Measurements from ENCODE around the gene PTPRM.

Gene PTPRM

GRCh38 chr18:8231316-8231715 is 664.2 kb downstream of the PTPRM start:
- no peak for DNase-seq (ENCODE audit: low read depth in 3 of 3)

GRCh38 chr18:8232791-8233190 is 665.7 kb downstream of the PTPRM start:
- DNase-seq (ENCODE audit: low read depth in 3 of 3) = no peak

GRCh38 chr18:8235894-8236293 is 668.8 kb downstream of the PTPRM start:
- DNase-seq (ENCODE audit: low read depth in 3 of 3) = no peak

- DNase-seq (ENCODE audit: low read depth in 3 of 3) = no peak
Measured at GRCh38 chr18:8238507-8238906, 671.4 kb downstream of the PTPRM start.

- DNase-seq (ENCODE audit: low read depth in 3 of 3) = no peak
Measured at GRCh38 chr18:8241731-8242130, 674.6 kb downstream of the PTPRM start.

GRCh38 chr18:8242151-8242696 is 675.1 kb downstream of the PTPRM start:
- no peak for DNase-seq (ENCODE audit: low read depth in 3 of 3)

GRCh38 chr18:8247700-8248099 is 680.6 kb downstream of the PTPRM start:
- no peak for DNase-seq (ENCODE audit: low read depth in 3 of 3)

- DNase-seq (ENCODE audit: low read depth in 3 of 3) = no peak
Measured at GRCh38 chr18:8248576-8248975, 681.5 kb downstream of the PTPRM start.

- DNase-seq (ENCODE audit: low read depth in 3 of 3) = no peak
Measured at GRCh38 chr18:8249811-8250210, 682.7 kb downstream of the PTPRM start.

- no peak for DNase-seq (ENCODE audit: low read depth in 3 of 3)
Measured at GRCh38 chr18:8252371-8252770, 685.3 kb downstream of the PTPRM start.

- DNase-seq (ENCODE audit: low read depth in 3 of 3) = no peak
Measured at GRCh38 chr18:8253944-8254343, 686.8 kb downstream of the PTPRM start.

- DNase-seq (ENCODE audit: low read depth in 3 of 3) = no peak
Measured at GRCh38 chr18:8254654-8255053, 687.5 kb downstream of the PTPRM start.

GRCh38 chr18:8257851-8258434 is 690.8 kb downstream of the PTPRM start:
- no peak for DNase-seq (ENCODE audit: low read depth in 3 of 3)

- no peak for DNase-seq (ENCODE audit: low read depth in 3 of 3)
Measured at GRCh38 chr18:8260319-8260718, 693.2 kb downstream of the PTPRM start.

- no peak for DNase-seq (ENCODE audit: low read depth in 3 of 3)
Measured at GRCh38 chr18:8260827-8261226, 693.7 kb downstream of the PTPRM start.

GRCh38 chr18:8261651-8262091 is 694.6 kb downstream of the PTPRM start:
- DNase-seq (ENCODE audit: low read depth in 3 of 3) = no peak

- DNase-seq (ENCODE audit: low read depth in 3 of 3) = no peak
Measured at GRCh38 chr18:8262221-8262620, 695.1 kb downstream of the PTPRM start.

- no peak for DNase-seq (ENCODE audit: low read depth in 3 of 3)
Measured at GRCh38 chr18:8264116-8264515, 697.0 kb downstream of the PTPRM start.

GRCh38 chr18:8264861-8265411 is 697.8 kb downstream of the PTPRM start:
- DNase-seq (ENCODE audit: low read depth in 3 of 3) = no peak

GRCh38 chr18:8272254-8272653 is 705.1 kb downstream of the PTPRM start:
- DNase-seq (ENCODE audit: low read depth in 3 of 3) = no peak

- DNase-seq (ENCODE audit: low read depth in 3 of 3) = no peak
Measured at GRCh38 chr18:8274370-8274769, 707.3 kb downstream of the PTPRM start.

GRCh38 chr18:8276406-8276805 is 709.3 kb downstream of the PTPRM start:
- no peak for DNase-seq (ENCODE audit: low read depth in 3 of 3)

GRCh38 chr18:8277270-8277669 is 710.2 kb downstream of the PTPRM start:
- DNase-seq (ENCODE audit: low read depth in 3 of 3) = no peak

GRCh38 chr18:8279346-8279745 is 712.2 kb downstream of the PTPRM start:
- DNase-seq (ENCODE audit: low read depth in 3 of 3) = no peak

Measured in stimulated activated CD4-positive, alpha-beta T cell treated with anti-CD3 and anti-CD28 coated beads, TNF-alpha, amount 100 ng/mL, for 4 hours (primary cell).